C4-2B (cell line): ENCODE data around the gene GRM4.

Experiments used
- CTCF ChIP-seq: fragments of 450-650 bp; conservative IDR thresholded peaks from 2 replicates; pipeline ENCODE4 v1.5.1; 2017; ENCODE audit warnings: mild to moderate bottlenecking
- ZFX ChIP-seq: fragments of 450-650 bp; IDR thresholded peaks from 2 replicates; pipeline ENCODE4 v1.6.1; 2017

GRCh38 chr6:34041385-34041784 is 104.5 kb downstream of the GRM4 start:
- TF ChIP-seq CTCF (no peak), ZFX (no peak)
